GM23248 (cell line): ENCODE results near the gene MYL7.

Experiments
- EZH2 ChIP-seq: fragments of 200-600 bp; sonication (generic); IDR thresholded peaks from 2 replicates; pipeline ENCODE4 v1.6.1; 2018; ENCODE audit warnings: antibody characterized with exemption, mild to moderate bottlenecking; ENCODE audit not compliant: insufficient read depth, poor library complexity, severe bottlenecking
- EZH2phosphoT487 ChIP-seq: fragments of 200-600 bp; sonication (generic); IDR thresholded peaks from 2 replicates; pipeline ENCODE4 v1.6.1; 2018; ENCODE audit warnings: antibody characterized with exemption, moderate library complexity, mild to moderate bottlenecking, low read depth; ENCODE audit not compliant: insufficient read depth

- TF ChIP-seq EZH2 (no peak), EZH2phosphoT487 (no peak)
These were observed 7.9 kb upstream of the MYL7 start for GRCh38 chr7:44148961-44149536.
